CD14-positive monocyte (primary cell): ENCODE data around the gene CUBN. TPM values are rescaled to one million over a fixed set of nuclear protein-coding genes. Genes with fewer than 3 reads are reported as not detected.

Experiments
- DNase-seq, 3 donors: peaks; one replicate each; pipeline ENCODE4 v3.0.0-alpha.2; 2011 to 2022
- H2AFZ ChIP-seq: 2 replicates; pipeline ENCODE4 v1.6.0; 2012; ENCODE audit warnings: mild to moderate bottlenecking, low read depth, low read length, inconsistent platforms; ENCODE audit not compliant: insufficient read depth, poor library complexity, severe bottlenecking
- H3K27ac ChIP-seq, 2 donors: 1 replicate in 1 of 2; 2 replicates in 1 of 2; pipeline ENCODE4 v1.5.1; 2012 to 2013; ENCODE audit warnings: low read length in 2 of 2, control low read depth in 1 of 2, inconsistent platforms in 1 of 2, low read depth in 1 of 2, mild to moderate bottlenecking in 1 of 2
- H3K27me3 ChIP-seq, 2 donors: one replicate each; pipeline versions ENCODE4 v1.6.0 to v1.6.1; 2011 to 2013; ENCODE audit warnings: low read length in 2 of 2; ENCODE audit not compliant: control insufficient read depth in 2 of 2, insufficient read depth in 2 of 2
- H3K36me3 ChIP-seq, 2 donors: replicated peaks in 1 of 2; 1 replicate in 1 of 2; 2 replicates in 1 of 2; pipeline versions ENCODE4 v1.5.1 to v1.6.1; 2012 to 2013; ENCODE audit warnings: low read length in 2 of 2, control low read depth in 1 of 2, inconsistent platforms in 1 of 2, mild to moderate bottlenecking in 1 of 2; ENCODE audit not compliant: insufficient read depth in 2 of 2, control insufficient read depth in 1 of 2
- H3K4me1 ChIP-seq, 2 donors: 1 replicate in 1 of 2; 2 replicates in 1 of 2; pipeline versions ENCODE4 v1.5.1 to v1.6.1; 2012 to 2013; ENCODE audit warnings: low read length in 2 of 2, control low read depth in 1 of 2, inconsistent platforms in 1 of 2, mild to moderate bottlenecking in 1 of 2, moderate library complexity in 1 of 2; ENCODE audit not compliant: insufficient read depth in 2 of 2, control insufficient read depth in 1 of 2
- H3K4me2 ChIP-seq: replicated peaks from 2 replicates; pipeline ENCODE3; 2012; ENCODE audit warnings: low read length, moderate library complexity, mild to moderate bottlenecking; ENCODE audit not compliant: poor library complexity, severe bottlenecking; ENCODE audit errors: extremely low read depth
- H3K4me3 ChIP-seq, 3 experiments: fragments of 200-600 bp in 1 of 3; sonication (generic) in 1 of 3; replicated peaks in 1 of 3; 1 replicate in 2 of 3; 2 replicates in 1 of 3; pipeline ENCODE4 v1.5.1; 2011 to 2013; ENCODE audit warnings: low read length in 3 of 3, mild to moderate bottlenecking in 3 of 3, control low read depth in 2 of 3, low read depth in 2 of 3, inconsistent platforms in 1 of 3, moderate library complexity in 1 of 3
- H3K79me2 ChIP-seq: 2 replicates; pipeline ENCODE4 v1.6.0; 2012; ENCODE audit warnings: mild to moderate bottlenecking, control low read depth, inconsistent platforms, low read length, moderate library complexity; ENCODE audit not compliant: insufficient read depth
- H3K9ac ChIP-seq: 2 replicates; pipeline ENCODE4 v1.6.0; 2017; ENCODE audit warnings: low read length, mild to moderate bottlenecking; ENCODE audit not compliant: insufficient read depth, poor library complexity, severe bottlenecking
- H3K9me3 ChIP-seq, 2 donors: replicated peaks in 1 of 2; 1 replicate in 1 of 2; 2 replicates in 1 of 2; pipeline versions ENCODE4 v1.5.1 to v1.6.1; 2012 to 2013; ENCODE audit warnings: low read length in 2 of 2, control low read depth in 1 of 2; ENCODE audit not compliant: control insufficient read depth in 1 of 2, insufficient read depth in 1 of 2
- H4K20me1 ChIP-seq: 2 replicates; pipeline ENCODE4 v1.6.0; 2012; ENCODE audit warnings: mild to moderate bottlenecking, low read length, control low read depth, moderate library complexity; ENCODE audit not compliant: insufficient read depth
- H3K27ac Mint-ChIP-seq, 7 donors: one replicate each; pipeline ENCODE4 v1.8.0; 2020; ENCODE audit warnings: mild to moderate bottlenecking in 7 of 7, mixed read lengths in 7 of 7, moderate library complexity in 6 of 7, inconsistent platforms in 2 of 7
- H3K27me3 Mint-ChIP-seq, 3 donors: one replicate each; pipeline ENCODE4 v1.8.0; 2021 to 2022; ENCODE audit warnings: low read depth in 3 of 3, mild to moderate bottlenecking in 3 of 3, mixed read lengths in 3 of 3, moderate library complexity in 3 of 3, inconsistent platforms in 1 of 3
- H3K36me3 Mint-ChIP-seq, 2 donors: one replicate each; pipeline ENCODE4 v1.8.0; 2020; ENCODE audit warnings: mixed read lengths in 2 of 2, inconsistent platforms in 1 of 2, mild to moderate bottlenecking in 1 of 2
- H3K4me1 Mint-ChIP-seq: one replicate; pipeline ENCODE4 v1.8.0; 2020; ENCODE audit warnings: mild to moderate bottlenecking, mixed read lengths
- H3K4me3 Mint-ChIP-seq, 2 donors: one replicate each; pipeline ENCODE4 v1.8.0; 2020; ENCODE audit warnings: mild to moderate bottlenecking in 2 of 2, mixed read lengths in 2 of 2, moderate library complexity in 1 of 2
- H3K9me3 Mint-ChIP-seq, 7 donors: one replicate each; pipeline ENCODE4 v1.8.0; 2020 to 2022; ENCODE audit warnings: mixed read lengths in 7 of 7, mild to moderate bottlenecking in 6 of 7, moderate library complexity in 6 of 7, inconsistent platforms in 2 of 7
- CTCF ChIP-seq: fragments of 200-600 bp; IDR thresholded peaks from one replicate; pipeline ENCODE4 v1.8.0; 2022; ENCODE audit warnings: antibody characterized with exemption, mild to moderate bottlenecking
- WGBS: methylation state at CpG from one replicate; pipeline ENCODE4 v1.1.5; 2013; ENCODE audit warnings: missing lambda C conversion rate; ENCODE audit not compliant: insufficient coverage; 5-methylcytosine and 5-hydroxymethylcytosine counted together
- intact Hi-C, 2 donors: fragments of 100-400 bp; cut with micrococcal nuclease; formaldehyde crosslinking; loops; one replicate each; pipeline versions ENCODE4 v1.15.0 to v1.15.1; 2023
- polyA plus RNA-seq, 3 donors: library from polyadenylated mRNA; depleted of rRNA in 1 of 3; unstranded in 2 of 3; stranded (reverse) in 1 of 3; fragments of 300-500 nt in 2 of 3; fragments of >200 nt in 1 of 3; fragmentation: Illumina TruSeq in 2 of 3; gene quantifications; 1 replicate in 2 of 3; 2 replicates in 1 of 3; pipeline ENCODE4 v1.2.3, GENCODE V29; 2012 to 2021

The CUBN gene
- polyA plus RNA-seq, 3 donors, result 0.95 TPM; not detected in 2

DNA sequence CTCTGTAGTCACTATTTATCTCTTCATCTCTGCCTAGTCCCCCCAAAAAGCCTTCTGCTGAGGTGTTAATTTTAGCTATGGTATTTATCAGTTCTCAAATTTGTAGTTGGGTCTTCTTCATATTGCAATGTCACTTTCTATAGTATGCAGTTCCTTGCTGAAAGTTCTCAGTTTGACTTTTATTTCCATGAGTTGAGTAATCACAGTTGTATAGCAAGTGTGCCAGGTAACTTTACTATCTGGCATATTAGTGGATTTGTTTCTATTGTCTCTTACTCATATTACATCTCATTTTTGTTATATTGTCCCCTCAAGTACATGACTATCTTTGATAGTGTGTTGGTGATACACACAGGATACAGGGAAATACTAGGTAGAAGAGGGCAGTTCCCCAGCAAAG is 152.8 kb downstream of the CUBN start:
- no peak for TF ChIP-seq CTCF
- Mint-ChIP-seq H3K9me3 (peaks cover 0 to 11% (median 3%) of the 10 kb centered on the region in 7 donors), H3K27ac (no peak overlapping the region), H3K4me3 (no peak overlapping the region), H3K4me1 (no peaks in the 10 kb centered on the region), H3K36me3 (no peaks in the 10 kb centered on the region), H3K27me3 (peaks cover 5 to 11% (median 5%) of the 10 kb centered on the region in 3 donors)
- Histone ChIP-seq H3K9ac (no peak overlapping the region), H3K4me2 (no peak overlapping the region), H2AFZ (no peak overlapping the region), H4K20me1 (no peaks in the 10 kb centered on the region), H3K79me2 (no peaks in the 10 kb centered on the region), H3K27me3 (peaks cover 0 to 3% of the 10 kb centered on the region in 2 donors), H3K4me3 (no peak overlapping the region), H3K36me3 (no peaks in the 10 kb centered on the region), H3K4me1 (no peaks in the 10 kb centered on the region), H3K27ac (no peak overlapping the region), H3K9me3 (peaks cover 0 to 4% of the 10 kb centered on the region in 2 donors)
- intact Hi-C loops, result no loop called here
- no peak for DNase-seq

DNA sequence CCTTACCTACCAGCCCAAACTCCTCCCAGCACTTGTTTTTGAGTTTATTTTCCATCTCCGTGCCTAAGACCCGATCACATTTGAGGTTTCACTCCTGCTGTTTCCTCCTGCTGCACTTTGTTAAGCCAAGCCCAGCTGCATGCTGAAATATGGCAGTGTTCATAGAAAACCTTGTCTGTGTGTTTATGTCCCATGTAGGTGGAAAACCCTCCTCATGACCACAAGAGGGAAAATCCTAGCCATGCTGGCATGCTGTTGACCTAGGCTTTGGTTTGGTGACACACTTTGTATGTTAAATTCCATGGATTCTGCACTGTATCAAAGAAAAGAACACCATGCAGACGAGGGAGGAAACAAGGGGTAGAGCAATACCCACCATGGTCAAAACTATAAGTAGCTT is 154.4 kb downstream of the CUBN start:
- H3K4me1 ChIP-seq, result no peaks in the 10 kb centered on the region
- H3K9me3 Mint-ChIP-seq, result peaks cover 0 to 12% (median 3%) of the 10 kb centered on the region in 7 donors
- peak overlapping the region in 1 of 7 donors; percentile 4 for H3K27ac Mint-ChIP-seq
- peaks cover 0 to 4% of the 10 kb centered on the region in 2 donors for H3K9me3 ChIP-seq
- H4K20me1 ChIP-seq, result no peaks in the 10 kb centered on the region
- no CpG with 5 or more reads among the region's 3 CpGs for WGBS
- no peaks in the 10 kb centered on the region for H3K36me3 ChIP-seq
- no peak overlapping the region for H3K4me3 Mint-ChIP-seq
- H3K4me1 Mint-ChIP-seq, result no peaks in the 10 kb centered on the region
- H3K4me3 ChIP-seq, result no peak overlapping the region
- no peak overlapping the region for H2AFZ ChIP-seq
- no peak overlapping the region for H3K27ac ChIP-seq
- no peak for TF ChIP-seq CTCF
- peaks cover 0 to 3% of the 10 kb centered on the region in 2 donors for H3K27me3 ChIP-seq
- H3K9ac ChIP-seq, result no peak overlapping the region
- no peaks in the 10 kb centered on the region for H3K79me2 ChIP-seq
- intact Hi-C loops, result no loop called here
- H3K27me3 Mint-ChIP-seq, result peaks cover 5 to 10% (median 9%) of the 10 kb centered on the region in 3 donors
- no peak overlapping the region for H3K4me2 ChIP-seq
- DNase-seq, result peak in 1 of 3 donors; percentile 18
- H3K36me3 Mint-ChIP-seq, result no peaks in the 10 kb centered on the region
